ENCODE results near the gene HVCN1. TPM values are rescaled to one million over a fixed set of nuclear protein-coding genes. Genes with fewer than 3 reads are reported as not detected.

Gene HVCN1
- total and polyA plus RNA-seq, 8 donors = 10.7 to 19.3 (median 17.0) TPM

DNA sequence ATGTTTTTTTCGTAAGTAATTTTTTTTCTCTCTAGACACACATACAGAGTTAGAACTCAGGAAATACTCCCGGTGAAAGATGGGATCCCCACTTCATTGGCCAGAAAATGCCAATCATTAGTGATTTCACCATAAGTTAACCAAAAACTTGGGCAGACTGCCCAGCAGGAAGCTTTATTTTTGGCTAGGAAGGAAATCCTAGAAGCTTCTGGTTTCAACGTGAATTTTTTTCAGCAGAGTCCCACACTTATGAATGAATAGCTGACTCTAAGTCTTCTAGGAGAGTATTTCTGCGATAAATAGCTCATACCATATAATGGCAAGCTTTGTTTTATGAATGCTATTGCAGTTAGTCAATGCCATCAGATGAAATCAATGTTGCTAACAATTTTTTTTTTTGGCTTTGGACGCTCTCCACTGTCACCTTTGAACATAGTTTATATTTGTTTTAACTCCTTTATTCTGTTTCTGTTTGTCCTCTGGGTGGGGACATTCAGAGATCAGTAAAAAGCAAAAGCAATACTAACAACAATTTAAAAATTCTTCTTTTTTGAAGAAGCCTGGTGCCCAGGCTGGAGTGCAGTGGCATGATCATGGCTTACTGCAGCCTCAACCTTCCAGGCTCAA is 44.3 kb upstream of the HVCN1 start:
- Histone ChIP-seq H3K4me3 (no peak overlapping the region), H3K36me3 (peaks cover 0 to 62% of the 10 kb centered on the region in 2 donors), H3K9me3 (no peaks in the 10 kb centered on the region), H3K27me3 (no peaks in the 10 kb centered on the region), H3K27ac (no peak overlapping the region), H3K4me1 (peaks cover 16 to 49% of the 10 kb centered on the region in 2 donors)
- TF ChIP-seq, protein P1, sequence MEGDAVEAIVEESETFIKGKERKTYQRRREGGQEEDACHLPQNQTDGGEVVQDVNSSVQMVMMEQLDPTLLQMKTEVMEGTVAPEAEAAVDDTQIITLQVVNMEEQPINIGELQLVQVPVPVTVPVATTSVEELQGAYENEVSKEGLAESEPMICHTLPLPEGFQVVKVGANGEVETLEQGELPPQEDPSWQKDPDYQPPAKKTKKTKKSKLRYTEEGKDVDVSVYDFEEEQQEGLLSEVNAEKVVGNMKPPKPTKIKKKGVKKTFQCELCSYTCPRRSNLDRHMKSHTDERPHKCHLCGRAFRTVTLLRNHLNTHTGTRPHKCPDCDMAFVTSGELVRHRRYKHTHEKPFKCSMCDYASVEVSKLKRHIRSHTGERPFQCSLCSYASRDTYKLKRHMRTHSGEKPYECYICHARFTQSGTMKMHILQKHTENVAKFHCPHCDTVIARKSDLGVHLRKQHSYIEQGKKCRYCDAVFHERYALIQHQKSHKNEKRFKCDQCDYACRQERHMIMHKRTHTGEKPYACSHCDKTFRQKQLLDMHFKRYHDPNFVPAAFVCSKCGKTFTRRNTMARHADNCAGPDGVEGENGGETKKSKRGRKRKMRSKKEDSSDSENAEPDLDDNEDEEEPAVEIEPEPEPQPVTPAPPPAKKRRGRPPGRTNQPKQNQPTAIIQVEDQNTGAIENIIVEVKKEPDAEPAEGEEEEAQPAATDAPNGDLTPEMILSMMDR (IDR thresholded peaks at IDR 0.05) = no peak
- intact Hi-C loops (cut with DNase I) = no loop called here
- no peak for DNase-seq
- ATAC-seq = no peak

DNA sequence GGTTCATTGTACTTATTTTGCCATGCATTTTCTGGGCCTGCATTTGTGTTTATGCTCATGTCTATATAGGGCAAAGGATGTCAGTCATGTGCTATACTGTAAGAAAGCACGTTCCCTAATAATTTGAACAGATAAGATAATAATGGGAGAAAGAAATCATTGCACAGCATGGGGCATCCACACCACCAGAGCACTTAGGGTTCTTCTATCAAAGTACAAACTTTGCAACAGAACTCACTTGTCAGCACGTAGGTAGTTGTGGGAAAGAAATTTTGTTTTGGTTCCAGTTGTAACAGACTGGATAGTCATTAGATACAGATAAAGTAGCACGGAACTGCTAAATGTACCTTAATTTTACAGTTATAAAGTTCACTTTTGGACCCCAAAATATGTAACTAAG is 43.7 kb upstream of the HVCN1 start:
- H3K27me3 ChIP-seq = no peaks in the 10 kb centered on the region
- peaks cover 0 to 68% of the 10 kb centered on the region in 2 donors for H3K36me3 ChIP-seq
- TF ChIP-seq, protein P1 (IDR thresholded peaks at IDR 0.05) = no peak
- H3K9me3 ChIP-seq = no peaks in the 10 kb centered on the region
- H3K4me1 ChIP-seq = peaks cover 16 to 42% of the 10 kb centered on the region in 2 donors
- intact Hi-C loops (cut with DNase I) = no loop called here
- ATAC-seq (no peak), DNase-seq (no peak)
- no peak overlapping the region for H3K27ac ChIP-seq
- H3K4me3 ChIP-seq = no peak overlapping the region

DNA sequence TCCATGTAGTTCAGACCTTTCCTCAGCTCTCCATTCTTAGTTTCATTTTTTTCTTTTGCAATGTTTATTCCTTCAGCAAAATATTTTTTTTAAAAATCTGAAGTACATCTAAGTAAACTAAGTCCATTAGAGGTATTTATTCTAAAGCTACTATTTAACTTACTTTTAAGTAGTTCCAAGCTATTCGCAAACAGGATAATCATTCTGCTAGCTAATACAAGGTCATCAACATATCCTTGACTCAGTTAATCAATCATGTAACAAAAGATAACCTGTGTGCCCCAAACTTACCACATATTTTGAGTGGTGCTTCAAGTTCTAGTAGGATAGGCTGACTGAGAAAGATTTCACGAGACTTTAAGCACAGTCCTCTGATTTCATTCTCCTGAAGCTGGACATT is 42.6 kb upstream of the HVCN1 start:
- H3K4me3 ChIP-seq = no peak overlapping the region
- TF ChIP-seq, protein P1 (IDR thresholded peaks at IDR 0.05) = no peak
- ATAC-seq (no peak), DNase-seq (no peak)
- intact Hi-C loops (cut with DNase I) = no loop called here
- no peaks in the 10 kb centered on the region for H3K27me3 ChIP-seq
- H3K9me3 ChIP-seq = no peaks in the 10 kb centered on the region
- H3K4me1 ChIP-seq = peaks cover 16 to 35% of the 10 kb centered on the region in 2 donors
- H3K36me3 ChIP-seq = peaks cover 0 to 79% of the 10 kb centered on the region in 2 donors
- H3K27ac ChIP-seq = no peak overlapping the region

DNA sequence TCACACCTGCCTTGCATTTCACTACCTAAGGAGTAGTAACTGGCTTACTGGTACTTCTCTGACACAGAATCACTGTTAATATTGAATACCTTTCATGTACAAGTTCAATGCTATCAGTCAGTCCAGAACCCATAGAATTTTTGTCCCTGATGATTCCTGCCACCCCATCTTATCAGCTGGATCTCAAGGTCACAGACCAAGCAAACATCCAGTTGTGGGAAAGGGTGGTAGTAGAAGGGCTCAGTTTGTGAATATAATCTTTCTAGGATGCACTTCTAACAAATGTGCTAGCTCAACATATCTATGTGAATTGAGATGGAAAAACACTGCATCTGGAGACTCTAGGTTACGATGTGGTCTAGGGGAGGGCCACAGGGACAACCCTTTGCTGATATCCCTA is 39.7 kb upstream of the HVCN1 start:
- intact Hi-C loops (cut with DNase I) = no loop called here
- H3K36me3 ChIP-seq = peaks cover 0 to 84% of the 10 kb centered on the region in 2 donors

DNA sequence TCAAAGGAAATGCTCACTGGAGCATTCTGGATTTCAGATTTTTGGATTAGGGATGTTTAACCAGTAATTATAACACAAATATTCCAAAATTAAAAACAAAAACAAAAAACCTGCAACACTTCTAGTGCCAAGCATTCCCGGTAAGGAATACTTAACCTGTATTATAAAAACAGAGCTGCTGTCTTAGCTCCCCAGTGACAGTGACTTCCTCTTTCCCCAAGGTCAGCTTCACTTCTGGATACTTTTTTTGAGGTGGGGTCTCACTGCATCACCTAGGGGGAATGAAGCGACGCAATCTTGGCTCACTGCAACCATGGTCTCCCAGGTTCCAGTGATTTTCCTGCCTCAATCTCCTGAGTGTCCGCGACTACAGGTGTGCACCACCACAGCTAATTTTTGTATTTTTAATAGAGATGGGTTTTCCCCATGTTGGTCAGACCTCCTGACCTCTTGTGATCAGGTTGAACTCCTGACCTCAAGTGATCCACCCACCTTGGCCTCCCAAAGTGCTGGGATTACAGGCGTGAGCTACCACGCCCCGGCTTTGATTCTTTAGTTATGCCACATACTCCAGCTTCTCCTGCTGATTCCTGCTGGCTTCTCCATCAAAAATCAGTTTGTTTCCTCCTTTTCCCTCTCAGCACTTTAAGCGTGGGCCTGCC is 37.9 kb upstream of the HVCN1 start:
- intact Hi-C loops (cut with DNase I) = no loop called here
- H3K36me3 ChIP-seq = peaks cover 0 to 98% of the 10 kb centered on the region in 2 donors
- peaks cover 3 to 8% of the 10 kb centered on the region in 2 donors for H3K4me1 ChIP-seq
- H3K9me3 ChIP-seq = no peaks in the 10 kb centered on the region
- no peak overlapping the region for H3K4me3 ChIP-seq
- no peak overlapping the region for H3K27ac ChIP-seq
- TF ChIP-seq, protein P1 (IDR thresholded peaks at IDR 0.05) = no peak
- DNase-seq (no peak), ATAC-seq (no peak)
- no peaks in the 10 kb centered on the region for H3K27me3 ChIP-seq

More for the DNA sequence above, 39.7 kb upstream of the HVCN1 start:
- H3K27ac ChIP-seq = no peak overlapping the region
- no peaks in the 10 kb centered on the region for H3K9me3 ChIP-seq
- no peak overlapping the region for H3K4me3 ChIP-seq
- H3K4me1 ChIP-seq = peaks cover 10 to 25% of the 10 kb centered on the region in 2 donors
- H3K27me3 ChIP-seq = no peaks in the 10 kb centered on the region
- no peak for DNase-seq
- TF ChIP-seq, protein P1 (IDR thresholded peaks at IDR 0.05) = no peak
- no peak for ATAC-seq

Data from left lung (tissue), 10 donors.